ENCODE results near the gene BRD3.

- TF ChIP-seq CTCF (conservative IDR thresholded peaks at IDR 0.05) (no peak), EZH2 (IDR thresholded peaks at IDR 0.05; ENCODE audit: low read depth) (no peak)
Observed at GRCh38 chr9:133997584-133997983, 70.2 kb downstream of the BRD3 start.
